ENCODE results near the gene RTKN2.

Gene RTKN2

GRCh38 chr10:62230344-62231121 lies 38.1 kb downstream of the RTKN2 start:
- no peaks in the 10 kb centered on the region for H4K20me1 ChIP-seq (ENCODE audit: insufficient read depth)
- H2AFZ ChIP-seq (ENCODE audit: low read depth): no peak overlapping the region
- no peaks in the 10 kb centered on the region for H3K27me3 ChIP-seq (ENCODE audit: insufficient read depth, low read depth)
- no peaks in the 10 kb centered on the region for H3K4me1 ChIP-seq (ENCODE audit: low read depth, poor library complexity, severe bottlenecking)
- no peak overlapping the region for H3K4me2 ChIP-seq
- TF ChIP-seq CTCF (conservative IDR thresholded peaks at IDR 0.05; ENCODE audit: low read depth, low read length): no peak
- no peaks in the 10 kb centered on the region for H3K79me2 ChIP-seq (ENCODE audit: insufficient read depth, low read depth)
- H3K9ac ChIP-seq: no peak overlapping the region
- H3K36me3 ChIP-seq (ENCODE audit: insufficient read depth): no peaks in the 10 kb centered on the region
- H3K4me3 ChIP-seq (IDR thresholded peaks at IDR 0.05; ENCODE audit: insufficient read depth, low read depth, low read length): no peak overlapping the region
- H3K27ac ChIP-seq: no peak overlapping the region

- Histone ChIP-seq H3K27me3 (ENCODE audit: insufficient read depth, low read depth) (no peaks in the 10 kb centered on the region), H3K79me2 (ENCODE audit: insufficient read depth, low read depth) (no peaks in the 10 kb centered on the region)
Observed at GRCh38 chr10:62225362-62225761, 43.3 kb downstream of the RTKN2 start.

GRCh38 chr10:62224606-62225005 lies 44.0 kb downstream of the RTKN2 start:
- Histone ChIP-seq H3K27me3 (ENCODE audit: insufficient read depth, low read depth) (no peaks in the 10 kb centered on the region), H3K36me3 (ENCODE audit: insufficient read depth) (no peaks in the 10 kb centered on the region), H3K79me2 (ENCODE audit: insufficient read depth, low read depth) (no peaks in the 10 kb centered on the region), H3K4me3 (IDR thresholded peaks at IDR 0.05; ENCODE audit: insufficient read depth, low read depth, low read length) (no peak overlapping the region), H3K27ac (no peak overlapping the region), H3K4me2 (no peak overlapping the region), H4K20me1 (ENCODE audit: insufficient read depth) (no peaks in the 10 kb centered on the region), H3K4me1 (ENCODE audit: low read depth, poor library complexity, severe bottlenecking) (no peaks in the 10 kb centered on the region), H2AFZ (ENCODE audit: low read depth) (no peak overlapping the region), H3K9ac (no peak overlapping the region)
- TF ChIP-seq CTCF (conservative IDR thresholded peaks at IDR 0.05; ENCODE audit: low read depth, low read length): no peak

More at GRCh38 chr10:62225362-62225761, 43.3 kb downstream of the RTKN2 start:
- no peaks in the 10 kb centered on the region for H4K20me1 ChIP-seq (ENCODE audit: insufficient read depth)
- no peak overlapping the region for H2AFZ ChIP-seq (ENCODE audit: low read depth)
- no peak overlapping the region for H3K27ac ChIP-seq
- H3K9ac ChIP-seq: no peak overlapping the region
- H3K4me2 ChIP-seq: no peak overlapping the region
- H3K4me1 ChIP-seq (ENCODE audit: low read depth, poor library complexity, severe bottlenecking): no peaks in the 10 kb centered on the region
- H3K4me3 ChIP-seq (IDR thresholded peaks at IDR 0.05; ENCODE audit: insufficient read depth, low read depth, low read length): no peak overlapping the region
- TF ChIP-seq CTCF (conservative IDR thresholded peaks at IDR 0.05; ENCODE audit: low read depth, low read length): no peak
- H3K36me3 ChIP-seq (ENCODE audit: insufficient read depth): no peaks in the 10 kb centered on the region

- H3K9ac ChIP-seq: no peak overlapping the region
- H3K79me2 ChIP-seq (ENCODE audit: insufficient read depth, low read depth): no peaks in the 10 kb centered on the region
- H3K4me2 ChIP-seq: no peak overlapping the region
- H2AFZ ChIP-seq (ENCODE audit: low read depth): no peak overlapping the region
- no peaks in the 10 kb centered on the region for H3K27me3 ChIP-seq (ENCODE audit: insufficient read depth, low read depth)
- H3K4me1 ChIP-seq (ENCODE audit: low read depth, poor library complexity, severe bottlenecking): no peaks in the 10 kb centered on the region
- TF ChIP-seq CTCF (conservative IDR thresholded peaks at IDR 0.05; ENCODE audit: low read depth, low read length): no peak
- no peaks in the 10 kb centered on the region for H4K20me1 ChIP-seq (ENCODE audit: insufficient read depth)
- H3K27ac ChIP-seq: no peak overlapping the region
- no peaks in the 10 kb centered on the region for H3K36me3 ChIP-seq (ENCODE audit: insufficient read depth)
- no peak overlapping the region for H3K4me3 ChIP-seq (IDR thresholded peaks at IDR 0.05; ENCODE audit: insufficient read depth, low read depth, low read length)
Observed at GRCh38 chr10:62217683-62218082, 51.0 kb downstream of the RTKN2 start.

Data from KMS-11 (cell line).